Spleen (tissue), 3 donors: ENCODE data around the gene CNOT6.

Experiments
- POLR2A ChIP-seq, 3 donors: fragments of 450-650 bp; IDR thresholded peaks; one replicate each; pipeline ENCODE4 v1.5.1; 2017; ENCODE audit warnings: antibody characterized with exemption in 3 of 3, mild to moderate bottlenecking in 1 of 3
- POLR2AphosphoS5 ChIP-seq, 3 donors: sonication (generic); formaldehyde crosslinking; IDR thresholded peaks; one replicate each; pipeline ENCODE4 v1.5.1; 2017; ENCODE audit warnings: antibody characterized with exemption in 3 of 3

- TF ChIP-seq POLR2AphosphoS5 (IDR thresholded peaks at IDR 0.05) = no peak
- TF ChIP-seq POLR2A (IDR thresholded peaks at IDR 0.05) = no peak
These were observed 111.5 kb downstream of the CNOT6 start for GRCh38 chr5:180605554-180606214.
